Measurements from ENCODE around the gene SBNO2.

The SBNO2 gene

GRCh38 chr19:1088416-1089010 lies 85.6 kb downstream of the SBNO2 start:
- no peak for DNase-seq (ENCODE audit: low spot score)

GRCh38 chr19:1087813-1088415 lies 86.2 kb downstream of the SBNO2 start:
- DNase-seq (ENCODE audit: low spot score), result no peak

DNA sequence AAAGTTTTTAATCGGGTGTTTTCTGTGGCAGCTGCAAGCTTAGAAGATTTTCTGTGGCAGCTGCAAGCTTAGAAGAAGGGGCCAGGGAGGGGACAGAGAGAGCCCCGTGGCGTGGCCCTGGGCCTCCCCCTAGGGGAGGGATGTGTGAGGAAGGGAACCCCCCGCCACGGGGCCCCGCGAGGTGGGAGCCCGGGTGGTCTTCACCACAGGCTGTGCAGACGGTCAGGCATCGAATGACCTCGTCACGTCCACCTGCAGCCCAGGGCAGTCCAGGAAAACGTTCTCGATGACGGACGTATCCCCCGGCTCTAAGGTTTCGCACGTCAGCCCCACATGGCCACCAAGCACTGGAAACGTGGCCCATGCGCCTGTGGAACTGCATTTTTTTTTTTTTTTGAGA lies 87.5 kb downstream of the SBNO2 start:
- DNase-seq (ENCODE audit: low spot score), result no peak

DNA sequence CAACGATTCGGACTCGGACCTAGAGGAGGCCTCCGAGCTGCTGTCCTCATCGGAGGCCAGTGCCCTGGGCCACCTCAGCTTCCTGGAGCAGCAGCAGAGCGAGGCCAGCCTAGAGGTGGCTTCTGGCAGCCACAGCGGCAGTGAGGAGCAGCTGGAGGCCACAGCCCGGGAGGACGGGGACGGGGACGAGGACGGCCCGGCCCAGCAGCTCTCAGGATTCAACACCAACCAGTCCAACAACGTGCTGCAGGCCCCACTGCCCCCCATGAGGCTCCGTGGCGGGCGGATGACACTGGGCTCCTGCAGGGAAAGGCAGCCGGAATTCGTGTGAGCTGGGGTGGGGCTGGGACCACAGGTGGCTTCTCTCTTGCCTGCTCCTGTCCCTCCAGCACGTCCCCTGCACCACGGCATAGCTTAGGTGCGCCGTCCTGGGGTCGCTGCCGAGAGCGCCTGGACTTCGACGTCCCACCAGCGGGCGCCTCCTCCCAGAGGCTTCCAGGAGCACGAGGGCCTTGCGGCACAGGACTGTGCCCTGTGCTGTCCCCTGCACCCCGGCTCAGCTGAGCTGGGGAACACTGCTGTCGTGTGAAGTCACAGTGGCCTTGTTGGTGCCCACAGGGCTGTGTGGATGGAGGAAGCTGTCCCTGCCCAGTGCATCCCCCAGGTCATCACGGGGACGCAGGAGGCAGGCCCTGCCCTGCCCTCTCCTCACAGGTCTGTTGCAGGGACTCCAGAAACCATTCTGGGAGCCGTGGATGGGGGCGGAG lies 88.2 kb downstream of the SBNO2 start:
- no peak for DNase-seq (ENCODE audit: low spot score)

DNA sequence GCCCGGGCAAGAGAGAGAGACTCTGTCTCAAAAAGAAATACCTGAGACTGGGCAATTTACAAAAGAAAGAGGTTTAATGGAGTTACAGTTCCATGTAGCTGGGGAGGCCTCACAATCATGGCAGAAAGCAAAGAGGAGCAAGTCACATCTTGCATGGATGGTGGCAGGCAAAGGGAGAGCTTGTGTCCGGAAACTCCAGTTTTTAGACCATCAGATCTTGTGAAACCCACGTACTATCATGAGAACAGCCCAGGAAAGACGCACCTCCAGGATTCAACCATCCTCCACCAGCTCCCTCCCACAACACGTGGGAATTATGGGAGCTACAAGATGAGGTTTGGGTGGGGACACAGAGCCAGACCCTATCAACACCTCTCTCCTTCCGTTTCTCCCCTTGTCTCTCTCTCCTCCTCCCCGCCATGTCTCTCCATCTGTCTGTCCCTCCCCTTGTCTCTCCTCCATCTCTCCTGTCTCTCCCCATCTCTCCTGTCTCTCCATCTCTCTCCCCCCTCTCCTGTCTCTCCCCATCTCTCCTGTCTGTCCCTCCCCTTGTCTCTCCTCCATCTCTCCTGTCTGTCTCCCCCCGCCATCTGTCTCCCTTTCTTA lies 88.9 kb downstream of the SBNO2 start:
- DNase-seq (ENCODE audit: low spot score), result no peak

GRCh38 chr19:1084024-1084868 lies 89.8 kb downstream of the SBNO2 start:
- DNase-seq (ENCODE audit: low spot score), result no peak

DNA sequence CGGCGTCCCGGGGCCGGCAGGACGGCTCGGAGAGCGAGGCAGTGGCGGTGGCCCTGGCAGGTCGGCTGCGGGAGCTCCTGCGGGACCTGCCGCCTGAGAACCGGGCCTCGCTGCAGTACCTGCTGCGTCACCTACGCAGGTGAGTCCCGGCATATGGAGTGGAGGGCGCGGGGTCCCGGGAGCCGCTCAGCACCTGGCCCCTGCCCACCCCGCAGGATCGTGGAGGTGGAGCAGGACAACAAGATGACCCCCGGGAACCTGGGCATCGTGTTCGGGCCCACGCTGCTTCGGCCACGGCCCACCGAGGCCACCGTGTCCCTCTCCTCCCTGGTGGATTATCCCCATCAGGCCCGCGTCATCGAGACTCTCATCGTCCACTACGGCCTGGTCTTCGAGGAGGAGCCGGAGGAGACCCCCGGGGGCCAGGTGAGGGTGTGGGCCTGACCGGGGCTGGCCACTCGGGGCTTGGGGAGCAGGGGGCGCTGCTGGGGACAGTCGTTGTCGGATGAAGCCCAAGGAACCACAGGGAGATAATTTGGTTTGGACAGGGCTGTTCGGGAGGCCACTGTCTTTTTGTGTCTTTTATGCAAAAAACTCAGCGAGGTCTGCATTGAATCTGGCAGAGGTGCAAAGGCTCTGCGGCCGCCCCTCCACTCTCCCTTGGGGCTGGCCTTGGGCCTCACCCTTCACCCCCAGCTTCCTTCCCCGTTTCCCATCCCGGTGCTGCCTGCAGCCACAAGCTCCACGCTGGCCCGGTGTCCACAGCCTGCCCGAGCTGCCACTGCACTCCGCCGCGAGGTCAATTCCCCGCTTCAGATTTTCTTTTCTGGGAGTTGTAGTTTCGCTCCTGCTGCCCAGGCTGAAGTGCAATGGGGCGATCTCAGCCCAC lies 90.9 kb downstream of the SBNO2 start:
- no peak for DNase-seq (ENCODE audit: low spot score)

GRCh38 chr19:1082165-1082927 lies 91.7 kb downstream of the SBNO2 start:
- DNase-seq (ENCODE audit: low spot score), result peak; percentile 79

DNA sequence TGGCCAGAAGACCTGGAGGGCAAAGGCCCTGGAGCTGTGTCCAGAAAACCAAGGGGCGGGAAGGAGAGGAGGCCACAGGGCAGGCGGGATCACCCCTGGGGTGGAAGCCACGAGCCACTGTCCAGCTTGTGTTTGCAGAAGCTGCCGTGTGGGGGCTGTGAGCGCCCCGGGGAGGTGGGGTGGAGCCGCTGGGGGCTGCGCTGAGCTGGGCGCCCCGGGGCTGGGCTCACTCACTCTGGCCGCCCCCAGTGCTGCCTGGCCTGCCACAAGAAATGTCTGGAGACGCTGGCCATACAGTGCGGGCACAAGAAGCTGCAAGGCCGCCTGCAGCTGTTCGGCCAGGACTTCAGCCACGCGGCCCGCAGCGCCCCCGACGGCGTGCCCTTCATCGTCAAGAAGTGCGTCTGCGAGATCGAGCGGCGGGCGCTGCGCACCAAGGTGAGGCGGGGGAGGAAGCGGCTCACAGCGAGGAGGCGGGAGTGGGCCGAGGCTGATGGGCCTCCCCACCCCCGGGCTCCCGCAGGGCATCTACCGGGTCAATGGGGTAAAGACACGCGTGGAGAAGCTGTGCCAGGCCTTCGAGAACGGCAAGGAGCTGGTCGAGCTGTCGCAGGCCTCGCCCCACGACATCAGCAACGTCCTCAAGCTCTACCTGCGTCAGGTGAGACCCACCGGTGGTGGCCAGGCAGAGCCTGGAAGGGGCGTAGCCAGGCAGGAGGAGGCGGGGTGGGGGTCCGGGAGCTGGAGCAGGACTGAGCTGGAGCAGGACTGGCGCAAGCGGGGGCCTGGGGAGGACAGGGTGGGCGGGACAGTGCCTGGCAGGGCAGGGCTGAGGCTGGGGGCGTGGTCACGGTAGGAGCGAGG lies 92.5 kb downstream of the SBNO2 start:
- DNase-seq (ENCODE audit: low spot score), result no peak

DNA sequence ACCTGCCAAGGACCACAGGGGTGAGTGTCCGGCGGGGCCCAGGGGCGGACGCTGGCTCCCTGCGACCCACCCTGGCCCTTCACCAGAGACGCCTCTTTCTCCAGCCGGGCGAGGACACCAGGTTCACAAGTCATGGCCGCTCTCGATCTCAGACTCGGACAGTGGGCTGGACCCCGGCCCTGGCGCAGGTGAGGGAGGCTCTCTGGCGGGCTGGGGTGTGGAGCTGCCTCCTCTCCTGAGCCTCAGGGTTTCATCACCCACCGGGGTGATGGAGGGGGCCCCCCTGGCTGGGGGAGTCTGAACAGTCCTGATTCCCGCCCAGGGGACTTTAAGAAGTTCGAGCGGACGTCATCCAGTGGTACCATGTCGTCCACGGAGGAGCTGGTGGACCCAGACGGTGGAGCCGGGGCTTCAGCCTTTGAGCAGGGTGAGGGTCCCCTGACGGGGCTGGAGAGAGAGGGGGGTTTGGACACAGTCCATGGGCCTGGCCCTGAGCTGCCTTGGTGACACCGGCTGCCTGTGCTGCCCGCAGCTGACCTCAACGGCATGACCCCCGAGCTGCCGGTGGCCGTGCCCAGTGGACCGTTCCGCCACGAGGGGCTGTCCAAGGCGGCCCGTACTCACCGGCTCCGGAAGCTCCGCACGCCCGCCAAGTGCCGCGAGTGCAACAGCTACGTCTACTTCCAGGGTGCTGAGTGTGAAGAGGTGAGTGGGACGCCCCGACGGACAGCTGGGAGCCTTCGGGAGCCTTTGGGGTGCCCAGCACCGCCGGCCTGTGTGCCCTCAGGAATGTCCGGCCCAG lies 93.5 kb downstream of the SBNO2 start:
- no peak for DNase-seq (ENCODE audit: low spot score)

DNA sequence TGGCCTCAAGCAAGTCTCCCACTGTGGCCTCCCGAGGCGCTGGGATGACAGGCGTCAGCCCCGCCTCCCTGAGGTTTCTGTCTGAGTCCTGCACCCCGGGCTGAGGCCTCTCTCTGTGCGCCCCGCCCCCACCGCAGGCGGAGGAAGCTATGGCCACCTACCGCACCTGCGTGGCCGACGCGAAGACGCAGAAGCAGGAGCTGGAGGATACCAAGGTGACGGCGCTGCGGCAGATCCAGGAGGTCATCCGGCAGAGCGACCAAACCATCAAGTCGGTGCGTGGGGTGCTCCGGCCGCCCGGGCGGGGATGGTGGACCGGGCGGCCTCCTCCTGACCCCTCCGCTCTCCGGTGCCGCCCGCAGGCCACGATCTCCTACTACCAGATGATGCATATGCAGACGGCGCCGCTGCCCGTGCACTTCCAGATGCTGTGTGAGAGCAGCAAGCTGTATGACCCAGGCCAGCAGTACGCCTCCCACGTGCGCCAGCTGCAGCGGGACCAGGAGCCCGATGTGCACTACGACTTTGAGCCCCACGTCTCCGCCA lies 94.4 kb downstream of the SBNO2 start:
- DNase-seq (ENCODE audit: low spot score), result no peak

GRCh38 chr19:1076951-1077350 lies 97.1 kb downstream of the SBNO2 start:
- peak; percentile 84 for DNase-seq (ENCODE audit: low spot score)

DNA sequence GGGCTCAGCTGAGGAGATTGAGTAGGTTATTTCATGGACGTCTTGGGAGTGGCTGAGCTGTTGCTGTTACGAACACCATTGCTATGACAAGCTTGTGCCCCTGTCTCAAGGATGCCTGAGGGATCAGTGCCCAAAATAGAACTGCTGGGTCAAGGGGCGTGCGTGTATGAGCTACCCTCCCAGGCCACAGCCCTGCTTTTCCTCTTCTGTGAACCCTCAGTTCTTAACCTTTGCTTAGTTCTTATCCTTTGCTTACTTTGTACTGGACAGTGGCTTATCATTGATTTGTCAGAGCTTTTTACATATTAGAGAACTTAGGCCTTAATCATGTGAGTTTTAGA lies 98.1 kb downstream of the SBNO2 start:
- DNase-seq (ENCODE audit: low spot score), result no peak

DNA sequence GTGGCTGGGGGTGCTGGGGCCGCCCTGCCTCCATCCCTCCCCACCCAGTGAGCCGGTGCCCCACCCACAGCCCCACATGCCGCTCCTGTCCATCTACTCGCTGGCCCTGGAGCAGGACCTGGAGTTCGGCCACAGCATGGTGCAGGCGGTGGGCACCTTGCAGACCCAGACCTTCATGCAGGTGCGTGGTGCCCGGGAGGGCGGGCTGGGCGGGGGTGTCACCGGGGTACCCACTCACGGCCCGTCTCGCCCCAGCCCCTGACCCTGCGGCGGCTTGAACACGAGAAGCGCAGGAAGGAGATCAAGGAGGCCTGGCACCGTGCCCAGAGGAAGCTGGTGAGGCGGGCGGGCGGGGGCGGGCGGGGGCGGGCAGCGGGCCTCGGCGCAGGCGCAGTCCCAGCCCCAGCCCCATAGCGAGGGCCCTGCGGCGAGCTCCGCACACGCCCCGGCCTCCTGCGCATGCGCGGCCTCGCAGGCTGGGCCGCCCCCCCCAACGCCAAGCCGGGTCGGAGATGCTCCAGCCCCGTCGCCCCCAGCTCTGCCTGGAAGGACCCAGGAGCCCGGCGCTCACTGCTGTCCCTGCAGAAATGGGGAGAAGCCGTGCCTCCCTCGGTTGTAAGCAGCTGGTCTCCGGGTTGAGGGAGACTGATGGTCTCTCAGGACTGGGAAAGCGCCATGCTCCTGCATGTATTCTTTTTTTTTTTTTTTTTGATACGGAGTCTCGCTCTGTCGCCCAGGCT lies 99.4 kb downstream of the SBNO2 start:
- peak; percentile 58 for DNase-seq (ENCODE audit: low spot score)

GRCh38 chr19:1073956-1074517 lies 100.0 kb downstream of the SBNO2 start:
- no peak for DNase-seq (ENCODE audit: low spot score)

DNA sequence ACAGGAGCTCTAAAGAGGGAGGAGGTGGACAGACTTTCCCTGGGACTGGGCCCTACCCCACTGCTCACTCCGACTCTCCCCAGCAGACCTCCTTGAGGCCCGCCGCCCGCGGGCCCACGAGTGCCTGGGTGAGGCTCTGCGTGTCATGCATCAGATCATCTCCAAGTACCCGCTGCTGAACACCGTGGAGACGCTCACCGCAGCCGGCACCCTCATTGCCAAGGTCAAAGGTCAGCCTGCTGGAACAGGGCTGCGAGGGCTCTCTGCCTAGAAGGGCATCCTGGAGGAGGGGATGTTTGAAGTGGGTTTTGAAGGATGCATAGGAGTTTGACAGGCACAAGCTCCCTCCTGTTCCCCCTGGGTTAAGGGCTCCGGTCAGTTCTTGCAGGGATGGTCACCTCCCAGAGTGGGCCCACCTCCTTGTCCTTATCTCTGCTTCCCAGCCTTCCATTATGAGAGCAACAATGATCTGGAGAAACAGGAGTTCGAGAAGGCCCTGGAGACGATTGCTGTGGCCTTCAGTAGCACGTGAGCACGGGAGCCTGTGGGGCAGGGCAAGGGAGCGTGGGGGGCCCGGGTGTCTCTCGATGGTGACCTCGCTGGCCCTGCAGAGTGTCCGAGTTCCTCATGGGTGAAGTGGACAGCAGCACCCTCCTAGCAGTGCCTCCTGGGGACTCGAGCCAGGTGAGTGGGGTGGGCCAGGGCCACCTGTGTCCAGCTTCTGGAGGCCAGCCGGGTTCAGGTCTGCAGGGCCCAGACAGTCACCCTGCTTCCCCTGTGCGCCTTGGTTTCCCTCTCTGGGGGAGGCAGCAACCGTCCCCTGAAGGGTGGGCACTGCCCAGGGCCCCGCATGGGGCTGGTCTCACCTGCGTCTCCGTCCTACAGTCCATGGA lies 100.8 kb downstream of the SBNO2 start:
- DNase-seq (ENCODE audit: low spot score), result no peak
